Testis (tissue), 3 donors: ENCODE results near the gene CES4A. TPM values are rescaled to one million over a fixed set of nuclear protein-coding genes. Genes with fewer than 3 reads are reported as not detected.

Experiments used
- DNase-seq: peaks from one replicate; pipeline ENCODE4 v3.0.0-alpha.2; 2019
- H3K27ac ChIP-seq, 2 donors: fragments of 200-600 bp; sonication (generic); one replicate each; pipeline ENCODE4 v1.5.1; 2019
- H3K27me3 ChIP-seq: fragments of 200-600 bp; sonication (generic); one replicate; pipeline ENCODE4 v1.5.1; 2019
- H3K36me3 ChIP-seq: fragments of 200-600 bp; sonication (generic); one replicate; pipeline ENCODE4 v1.5.1; 2017; ENCODE audit warnings: low read depth; ENCODE audit errors: missing control alignments
- H3K4me1 ChIP-seq: fragments of 200-600 bp; sonication (generic); one replicate; pipeline ENCODE4 v1.5.1; 2019
- H3K4me3 ChIP-seq, 2 donors: fragments of 200-600 bp; sonication (generic); one replicate each; pipeline ENCODE4 v1.5.1; 2017 to 2019
- H3K9me3 ChIP-seq: fragments of 200-600 bp; sonication (generic); one replicate; pipeline ENCODE4 v1.5.1; 2017
- CTCF ChIP-seq, 3 experiments: fragments of 450-650 bp in 2 of 3; fragments of 200-600 bp in 1 of 3; sonication (generic) in 1 of 3; IDR thresholded peaks; one replicate each; pipeline ENCODE4 v1.5.1; 2016 to 2019; ENCODE audit warnings: antibody characterized with exemption in 3 of 3, mild to moderate bottlenecking in 2 of 3, moderate library complexity in 1 of 3
- POLR2A ChIP-seq: fragments of 450-650 bp; IDR thresholded peaks from one replicate; pipeline ENCODE4 v1.6.1; 2017; ENCODE audit warnings: antibody characterized with exemption, mild to moderate bottlenecking, moderate library complexity
- WGBS, 2 donors: methylation state at CpG; one replicate each; pipeline ENCODE4 v1.1.5; 2018; 5-methylcytosine and 5-hydroxymethylcytosine counted together
- intact Hi-C: fragments of 100-400 bp; cut with DNase I; formaldehyde crosslinking; loops from one replicate; pipeline ENCODE4 v1.15.1; 2023; ENCODE audit warnings: low total_unique reads
- polyA plus RNA-seq: library from polyadenylated mRNA; stranded (reverse); fragments of 350-450 nt; fragmentation: Illumina TruSeq; extraction: RNeasy Lipid Tissue Mini Kit (QIAGEN cat#74804); gene quantifications from one replicate; pipeline ENCODE4 v1.2.3, GENCODE V29; 2014; ENCODE audit warnings: low read depth, low replicate concordance; ENCODE audit not compliant: insufficient read depth
- total RNA-seq, 2 donors: library from RNA; depleted of rRNA; stranded (reverse); fragments of >200 nt; gene quantifications; one replicate each; pipeline ENCODE4 v1.2.3, GENCODE V29; 2016

CES4A gene
- total and polyA plus RNA-seq, 3 donors from 2014 or later = 12.2 to 25.0 (median 17.0) TPM

GRCh38 chr16:67043420-67043819, 55.0 kb downstream of the CES4A start:
- Histone ChIP-seq H3K4me3 (no peak overlapping the region), H3K9me3 (no peaks in the 10 kb centered on the region), H3K27me3 (no peaks in the 10 kb centered on the region), H3K4me1 (no peaks in the 10 kb centered on the region), H3K36me3 (no peaks in the 10 kb centered on the region), H3K27ac (no peak overlapping the region)
- DNase-seq = no peak
- WGBS, 2 donors = 88 to 93% methylated on average over 1 of the region's 1 CpG
- intact Hi-C loops = no loop called here
- TF ChIP-seq POLR2A (no peak), CTCF (IDR thresholded peaks at IDR 0.05) (no peak)

DNA sequence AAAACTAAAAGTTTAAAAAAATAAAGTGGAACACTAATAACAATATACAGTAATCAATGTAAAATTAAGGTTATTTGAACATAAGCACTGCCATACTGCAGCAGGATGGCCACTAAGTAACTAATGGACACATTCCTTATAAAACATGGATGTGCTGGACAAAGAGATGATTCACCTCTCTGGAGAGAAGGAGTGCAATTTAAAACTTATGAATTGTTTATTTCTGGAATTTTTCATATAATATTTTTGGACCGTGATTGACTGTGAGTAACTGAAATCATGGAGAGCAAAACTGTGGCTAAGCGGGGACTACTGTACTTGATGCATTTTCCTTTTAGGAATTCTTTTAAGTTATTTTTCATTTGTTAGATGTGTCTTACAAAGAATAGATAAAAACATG, 62.4 kb downstream of the CES4A start:
- no peak overlapping the region for H3K4me3 ChIP-seq
- H3K27ac ChIP-seq = no peak overlapping the region
- intact Hi-C loops = no loop called here
- TF ChIP-seq POLR2A (no peak), CTCF (IDR thresholded peaks at IDR 0.05) (no peak)
- DNase-seq = no peak
- no peaks in the 10 kb centered on the region for H3K9me3 ChIP-seq
- 87 to 89% methylated on average over 2 of the region's 2 CpGs for WGBS, 2 donors
- no peaks in the 10 kb centered on the region for H3K4me1 ChIP-seq
- H3K27me3 ChIP-seq = no peaks in the 10 kb centered on the region
- no peaks in the 10 kb centered on the region for H3K36me3 ChIP-seq

DNA sequence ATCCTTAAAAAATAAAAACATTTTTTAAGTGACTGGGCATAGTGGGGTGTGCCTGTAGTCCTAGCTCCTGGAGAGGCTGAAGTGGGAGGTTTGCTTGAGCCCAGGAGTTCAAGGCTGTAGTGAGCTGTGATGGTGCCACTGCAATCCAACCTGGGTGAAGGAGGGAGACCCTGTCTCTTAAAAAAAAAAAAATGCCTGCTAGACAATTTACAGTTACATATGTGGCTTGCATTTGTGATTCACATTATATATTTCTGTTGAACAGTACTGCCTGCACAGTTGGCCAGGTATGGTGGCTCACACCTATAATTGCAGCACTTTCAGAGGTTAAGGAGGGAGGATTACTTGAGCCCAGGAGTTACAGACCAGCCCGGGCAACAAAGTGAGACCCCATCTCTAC, 64.0 kb downstream of the CES4A start:
- Histone ChIP-seq H3K27me3 (no peaks in the 10 kb centered on the region), H3K27ac (no peak overlapping the region), H3K4me3 (no peak overlapping the region), H3K36me3 (no peaks in the 10 kb centered on the region), H3K4me1 (no peaks in the 10 kb centered on the region), H3K9me3 (no peaks in the 10 kb centered on the region)
- DNase-seq = no peak
- WGBS, 2 donors = 83 to 100% methylated on average over 1 of the region's 1 CpG
- TF ChIP-seq CTCF (IDR thresholded peaks at IDR 0.05) = no peak
- no peak for TF ChIP-seq POLR2A
- intact Hi-C loops = no loop called here

GRCh38 chr16:67053767-67054334, 65.5 kb downstream of the CES4A start:
- no peak for TF ChIP-seq CTCF (IDR thresholded peaks at IDR 0.05)
- no peak for TF ChIP-seq POLR2A
- DNase-seq = no peak
- H3K36me3 ChIP-seq = no peaks in the 10 kb centered on the region
- H3K4me3 ChIP-seq = no peak overlapping the region
- WGBS, 2 donors = 59 to 67% methylated on average over 4 of the region's 4 CpGs
- intact Hi-C loops = no loop called here
- no peaks in the 10 kb centered on the region for H3K9me3 ChIP-seq
- no peaks in the 10 kb centered on the region for H3K27me3 ChIP-seq
- H3K27ac ChIP-seq = no peak overlapping the region
- no peaks in the 10 kb centered on the region for H3K4me1 ChIP-seq

GRCh38 chr16:67054901-67055300, 66.5 kb downstream of the CES4A start:
- TF ChIP-seq POLR2A = no peak
- no peak for TF ChIP-seq CTCF (IDR thresholded peaks at IDR 0.05)
- H3K4me1 ChIP-seq = no peaks in the 10 kb centered on the region
- DNase-seq = no peak
- H3K27me3 ChIP-seq = no peaks in the 10 kb centered on the region
- H3K4me3 ChIP-seq = no peak overlapping the region
- WGBS, 2 donors = 83 to 90% methylated on average over 2 of the region's 2 CpGs
- intact Hi-C loops = no loop called here
- no peak overlapping the region for H3K27ac ChIP-seq
- H3K9me3 ChIP-seq = no peaks in the 10 kb centered on the region
- no peaks in the 10 kb centered on the region for H3K36me3 ChIP-seq
